Breast epithelium (tissue), 4 donors: ENCODE data around the gene CDH13. TPM values are rescaled to one million over a fixed set of nuclear protein-coding genes. Genes with fewer than 3 reads are reported as not detected.

Experiments
- DNase-seq, 2 donors: peaks; one replicate each; pipeline ENCODE4 v3.0.0-alpha.2; 2019; ENCODE audit warnings: low spot score in 2 of 2
- H3K27ac ChIP-seq, 2 donors: fragments of 200-600 bp; sonication (generic) in 1 of 2; one replicate each; pipeline ENCODE4 v1.5.1; 2016 to 2019; ENCODE audit warnings: mild to moderate bottlenecking in 1 of 2
- H3K27me3 ChIP-seq, 2 donors: fragments of 200-600 bp; sonication (generic) in 1 of 2; one replicate each; pipeline versions ENCODE4 v1.5.1 to v1.6.0; 2017 to 2019; ENCODE audit warnings: control low read depth in 1 of 2, mild to moderate bottlenecking in 1 of 2
- H3K36me3 ChIP-seq: fragments of 200-600 bp; one replicate; pipeline ENCODE4 v1.5.1; 2019
- H3K4me1 ChIP-seq, 2 donors: fragments of 200-600 bp; sonication (generic); one replicate each; pipeline ENCODE4 v1.5.1; 2016 to 2019; ENCODE audit warnings: control low read depth in 1 of 2
- H3K4me3 ChIP-seq, 3 donors: fragments of 200-600 bp; sonication (generic); 1 replicate in 2 of 3; 2 replicates in 1 of 3; pipeline ENCODE4 v1.5.1; 2016 to 2019; ENCODE audit warnings: mild to moderate bottlenecking in 3 of 3, moderate library complexity in 2 of 3
- H3K9me3 ChIP-seq, 2 donors: fragments of 200-600 bp; sonication (generic) in 1 of 2; one replicate each; pipeline ENCODE4 v1.5.1; 2016 to 2019; ENCODE audit warnings: control low read depth in 1 of 2
- CTCF ChIP-seq, 3 donors: fragments of 450-650 bp; IDR thresholded peaks; one replicate each; pipeline ENCODE4 v1.5.1; 2016 to 2017; ENCODE audit warnings: antibody characterized with exemption in 3 of 3, mild to moderate bottlenecking in 3 of 3, moderate library complexity in 3 of 3
- POLR2A ChIP-seq: fragments of 450-650 bp; IDR thresholded peaks from one replicate; pipeline ENCODE4 v1.6.1; 2016; ENCODE audit warnings: antibody characterized with exemption, mild to moderate bottlenecking, moderate library complexity
- POLR2AphosphoS5 ChIP-seq, 3 donors: sonication (generic); formaldehyde crosslinking; IDR thresholded peaks; one replicate each; pipeline ENCODE4 v1.6.1; 2017; ENCODE audit warnings: antibody characterized with exemption in 3 of 3
- intact Hi-C: fragments of 100-400 bp; cut with DNase I; formaldehyde crosslinking; loops from one replicate; pipeline ENCODE4 v1.15.1; 2023; ENCODE audit warnings: low total_unique reads
- total RNA-seq, 3 donors: library from RNA; depleted of rRNA; stranded (reverse); fragments of >200 nt; gene quantifications; one replicate each; pipeline ENCODE4 v1.1.0, GENCODE V29; 2016

CDH13 gene
- total RNA-seq, 3 donors from 2014 or later = 6.0 to 13.1 (median 11.5) TPM

- no peak for DNase-seq
- no peak overlapping the region for H3K27ac ChIP-seq
- H3K27me3 ChIP-seq = no peaks in the 10 kb centered on the region
- no peaks in the 10 kb centered on the region for H3K9me3 ChIP-seq
- H3K4me3 ChIP-seq = no peak overlapping the region
- H3K36me3 ChIP-seq = no peaks in the 10 kb centered on the region
- H3K4me1 ChIP-seq = no peaks in the 10 kb centered on the region
- intact Hi-C loops = no loop called here
- no peak for TF ChIP-seq POLR2AphosphoS5 (IDR thresholded peaks at IDR 0.05)
- TF ChIP-seq POLR2A = no peak
- TF ChIP-seq CTCF (IDR thresholded peaks at IDR 0.05) = no peak
Observed at GRCh38 chr16:83676086-83676485, 1049.3 kb downstream of the CDH13 start.

GRCh38 chr16:83680980-83681379 is 1054.2 kb downstream of the CDH13 start:
- intact Hi-C loops = no loop called here
- no peak for TF ChIP-seq POLR2A
- no peak for TF ChIP-seq CTCF (IDR thresholded peaks at IDR 0.05)
- TF ChIP-seq POLR2AphosphoS5 (IDR thresholded peaks at IDR 0.05) = no peak
- no peaks in the 10 kb centered on the region for H3K4me1 ChIP-seq
- no peaks in the 10 kb centered on the region for H3K36me3 ChIP-seq
- H3K27ac ChIP-seq = no peak overlapping the region
- H3K9me3 ChIP-seq = no peaks in the 10 kb centered on the region
- H3K27me3 ChIP-seq = no peaks in the 10 kb centered on the region
- DNase-seq = no peak
- H3K4me3 ChIP-seq = no peak overlapping the region

GRCh38 chr16:83681381-83681956 is 1054.7 kb downstream of the CDH13 start:
- Histone ChIP-seq H3K4me1 (no peaks in the 10 kb centered on the region), H3K27me3 (no peaks in the 10 kb centered on the region), H3K36me3 (no peaks in the 10 kb centered on the region), H3K9me3 (no peaks in the 10 kb centered on the region), H3K27ac (no peak overlapping the region), H3K4me3 (no peak overlapping the region)
- intact Hi-C loops = no loop called here
- TF ChIP-seq POLR2A (no peak), CTCF (IDR thresholded peaks at IDR 0.05) (no peak), POLR2AphosphoS5 (IDR thresholded peaks at IDR 0.05) (no peak)
- DNase-seq = no peak

- Histone ChIP-seq H3K9me3 (no peaks in the 10 kb centered on the region), H3K36me3 (no peaks in the 10 kb centered on the region), H3K4me3 (no peak overlapping the region), H3K4me1 (no peaks in the 10 kb centered on the region), H3K27me3 (no peaks in the 10 kb centered on the region), H3K27ac (no peak overlapping the region)
- no peak for TF ChIP-seq CTCF (IDR thresholded peaks at IDR 0.05)
- TF ChIP-seq POLR2A = no peak
- no peak for TF ChIP-seq POLR2AphosphoS5 (IDR thresholded peaks at IDR 0.05)
- no peak for DNase-seq
- intact Hi-C loops = no loop called here
Observed at GRCh38 chr16:83682116-83682867, 1055.5 kb downstream of the CDH13 start.

GRCh38 chr16:83682868-83683235 is 1056.1 kb downstream of the CDH13 start:
- Histone ChIP-seq H3K27me3 (no peaks in the 10 kb centered on the region), H3K9me3 (no peaks in the 10 kb centered on the region), H3K4me3 (no peak overlapping the region), H3K27ac (no peak overlapping the region), H3K36me3 (no peaks in the 10 kb centered on the region), H3K4me1 (no peaks in the 10 kb centered on the region)
- TF ChIP-seq POLR2AphosphoS5 (IDR thresholded peaks at IDR 0.05) (no peak), POLR2A (no peak), CTCF (IDR thresholded peaks at IDR 0.05) (no peak)
- no peak for DNase-seq
- intact Hi-C loops = no loop called here
